ENCODE data around the gene ANO10. TPM values are rescaled to one million over a fixed set of nuclear protein-coding genes. Genes with fewer than 3 reads are reported as not detected.

ANO10 gene
- total RNA-seq, 4 donors from 2014 or later = 20.9 to 70.5 (median 48.0) TPM

DNA sequence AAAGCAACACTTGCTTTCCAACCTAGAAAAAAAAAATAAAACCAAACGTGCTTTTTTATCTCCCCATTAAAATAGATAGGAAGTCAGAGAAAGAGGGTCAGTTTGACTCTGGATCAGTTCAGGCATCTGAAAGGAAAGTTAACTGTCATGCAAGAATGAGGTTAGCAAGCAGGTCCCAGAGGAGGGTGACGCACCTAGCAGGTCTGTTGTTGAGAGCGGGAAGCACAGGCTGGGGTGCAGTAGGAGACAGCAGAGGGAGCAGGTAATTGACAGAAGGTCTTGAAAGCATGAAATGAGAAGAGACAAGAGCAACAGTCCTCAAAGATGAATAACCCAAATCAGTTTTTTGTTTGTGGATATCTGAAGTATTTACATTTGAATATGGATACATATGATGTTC, 82.5 kb downstream of the ANO10 start:
- no peak for DNase-seq
- intact Hi-C loops (cut with DNase I; ENCODE audit: low total_unique reads) = no loop called here
- in situ Hi-C loops (cut with MboI; ENCODE audit: low pct_ligation_motif_present in 1 of 4, low pct_unique_long_range_greater_than_20kb in 1 of 4, low sequenced_read_pairs in 3 of 4) = loop anchor here in 1 of 4 donors (25.0 kb wide), 1 partner anchor 673 kb away; no protein-coding TSS in a partner anchor
- Histone ChIP-seq H3K27me3 (no peaks in the 10 kb centered on the region), H3K27ac (no peak overlapping the region), H3K4me1 (no peaks in the 10 kb centered on the region), H3K9me3 (no peaks in the 10 kb centered on the region), H3K4me3 (no peak overlapping the region), H3K36me3 (no peaks in the 10 kb centered on the region)
- WGBS, 2 donors (ENCODE audit: low coverage in 1 of 2) = 63 to 65% methylated on average over 3 of the region's 3 CpGs
- TF ChIP-seq CTCF (IDR thresholded peaks at IDR 0.05) (no peak), POLR2A (IDR thresholded peaks at IDR 0.05) (no peak)

- H3K36me3 ChIP-seq = no peaks in the 10 kb centered on the region
- intact Hi-C loops (cut with DNase I; ENCODE audit: low total_unique reads) = no loop called here
- no peak overlapping the region for H3K27ac ChIP-seq
- no peaks in the 10 kb centered on the region for H3K27me3 ChIP-seq
- H3K4me3 ChIP-seq = no peak overlapping the region
- H3K4me1 ChIP-seq = no peaks in the 10 kb centered on the region
- TF ChIP-seq CTCF (IDR thresholded peaks at IDR 0.05) = no peak
- no peak for TF ChIP-seq POLR2AphosphoS5 (IDR thresholded peaks at IDR 0.05)
- no peak for TF ChIP-seq EP300 (IDR thresholded peaks at IDR 0.05; ENCODE audit: low read depth)
- no peak for TF ChIP-seq POLR2A (IDR thresholded peaks at IDR 0.05)
- H3K9me3 ChIP-seq = no peaks in the 10 kb centered on the region
- no peak for DNase-seq
- in situ Hi-C loops (cut with MboI; ENCODE audit: low pct_ligation_motif_present in 1 of 4, low pct_unique_long_range_greater_than_20kb in 1 of 4, low sequenced_read_pairs in 3 of 4) = loop anchor here in 1 of 4 donors (25.0 kb wide), 1 partner anchor 675 kb away; no protein-coding TSS in a partner anchor
Measured at GRCh38 chr3:43537225-43537624, 84.6 kb downstream of the ANO10 start.

- no peak for DNase-seq
- Histone ChIP-seq H3K36me3 (no peaks in the 10 kb centered on the region), H3K4me3 (no peak overlapping the region), H3K27me3 (no peaks in the 10 kb centered on the region), H3K4me1 (no peaks in the 10 kb centered on the region), H3K9me3 (no peaks in the 10 kb centered on the region), H3K27ac (no peak overlapping the region)
- TF ChIP-seq POLR2A (IDR thresholded peaks at IDR 0.05) (no peak), CTCF (IDR thresholded peaks at IDR 0.05) (no peak), POLR2AphosphoS5 (IDR thresholded peaks at IDR 0.05) (no peak), EP300 (IDR thresholded peaks at IDR 0.05; ENCODE audit: low read depth) (no peak)
- intact Hi-C loops (cut with DNase I; ENCODE audit: low total_unique reads) (no loop called here), in situ Hi-C loops (cut with MboI; ENCODE audit: low pct_ligation_motif_present in 1 of 4, low pct_unique_long_range_greater_than_20kb in 1 of 4, low sequenced_read_pairs in 3 of 4) (loop anchor here in 1 of 4 donors (25.0 kb wide), 1 partner anchor 678 kb away; no protein-coding TSS in a partner anchor)
- 94% methylated on average over 1 of the region's 1 CpG; no CpG with 5 or more reads in 1 of the 2 donors for WGBS, 2 donors (ENCODE audit: low coverage in 1 of 2)
Measured at GRCh38 chr3:43534675-43535074, 87.1 kb downstream of the ANO10 start.

DNA sequence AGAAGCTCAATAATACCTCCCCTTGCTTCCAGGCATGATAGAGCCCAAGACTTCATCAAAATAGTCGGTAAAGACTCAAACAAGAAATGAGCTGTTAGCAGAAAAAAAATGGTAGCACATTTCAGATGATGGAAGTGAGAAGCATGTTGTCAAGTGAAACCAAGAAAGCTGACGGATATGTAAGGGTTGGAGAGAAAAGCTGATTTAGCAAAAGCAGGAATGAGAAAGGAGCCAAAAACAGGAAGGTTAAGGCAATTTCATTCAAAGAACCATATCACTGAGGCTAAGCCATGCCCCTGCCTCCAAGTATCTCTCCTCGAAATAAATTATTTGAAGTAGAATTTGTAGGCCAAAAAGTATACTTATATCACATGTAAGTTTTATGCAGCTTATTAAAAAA, 88.8 kb downstream of the ANO10 start:
- Histone ChIP-seq H3K9me3 (no peaks in the 10 kb centered on the region), H3K27me3 (no peaks in the 10 kb centered on the region), H3K36me3 (peaks cover 0 to 7% (median 0%) of the 10 kb centered on the region in 4 donors), H3K4me3 (no peak overlapping the region), H3K4me1 (no peaks in the 10 kb centered on the region), H3K27ac (no peak overlapping the region)
- in situ Hi-C loops (cut with MboI; ENCODE audit: low pct_ligation_motif_present in 1 of 4, low pct_unique_long_range_greater_than_20kb in 1 of 4, low sequenced_read_pairs in 3 of 4) (loop anchor here in 1 of 4 donors (25.0 kb wide), 1 partner anchor 679 kb away; no protein-coding TSS in a partner anchor), intact Hi-C loops (cut with DNase I; ENCODE audit: low total_unique reads) (no loop called here)
- TF ChIP-seq EP300 (IDR thresholded peaks at IDR 0.05; ENCODE audit: low read depth) (no peak), POLR2AphosphoS5 (IDR thresholded peaks at IDR 0.05) (no peak), CTCF (IDR thresholded peaks at IDR 0.05) (no peak), POLR2A (IDR thresholded peaks at IDR 0.05) (no peak)
- DNase-seq = no peak
- WGBS, 2 donors (ENCODE audit: low coverage in 1 of 2) = 94 to 95% methylated on average over 3 of the region's 3 CpGs
